ENCODE measurements around the gene SIDT2. TPM values are rescaled to one million over a fixed set of nuclear protein-coding genes. Genes with fewer than 3 reads are reported as not detected.
"Not testable (repeated sequence)": the region's sequence is repeated elsewhere in the genome, so short reads cannot be mapped to it uniquely, and the experiment has no call there.

SIDT2 gene
- polyA plus RNA-seq, 1 donor = 43.3 TPM

GRCh38 chr11:117205211-117205818 lies 26.8 kb downstream of the SIDT2 start:
- no peak for DNase-seq

GRCh38 chr11:117206111-117206510 lies 27.6 kb downstream of the SIDT2 start:
- DNase-seq = not testable (repeated sequence)

- DNase-seq = not testable (repeated sequence)
Measured at GRCh38 chr11:117206859-117207258, 28.3 kb downstream of the SIDT2 start.

- DNase-seq = not testable (repeated sequence)
Measured at GRCh38 chr11:117207481-117207880, 28.9 kb downstream of the SIDT2 start.

- DNase-seq = not testable (repeated sequence)
Measured at GRCh38 chr11:117208710-117209109, 30.2 kb downstream of the SIDT2 start.

GRCh38 chr11:117209351-117210125 lies 31.0 kb downstream of the SIDT2 start:
- not testable (repeated sequence) for DNase-seq

GRCh38 chr11:117210620-117211019 lies 32.1 kb downstream of the SIDT2 start:
- no peak for DNase-seq

- no peak for DNase-seq
Measured at GRCh38 chr11:117212697-117213355, 34.3 kb downstream of the SIDT2 start.

GRCh38 chr11:117214404-117215110 lies 36.0 kb downstream of the SIDT2 start:
- no peak for DNase-seq

GRCh38 chr11:117217141-117218084 lies 38.9 kb downstream of the SIDT2 start:
- DNase-seq = no peak

GRCh38 chr11:117218133-117218915 lies 39.8 kb downstream of the SIDT2 start:
- DNase-seq = no peak

- no peak for DNase-seq
Measured at GRCh38 chr11:117219001-117219400, 40.5 kb downstream of the SIDT2 start.

- no peak for DNase-seq
Measured at GRCh38 chr11:117219455-117219854, 40.9 kb downstream of the SIDT2 start.

- DNase-seq = no peak
Measured at GRCh38 chr11:117219995-117220394, 41.5 kb downstream of the SIDT2 start.

GRCh38 chr11:117220568-117220967 lies 42.0 kb downstream of the SIDT2 start:
- peak; percentile 73 for DNase-seq

GRCh38 chr11:117220999-117221774 lies 42.6 kb downstream of the SIDT2 start:
- peak; percentile 59 for DNase-seq

GRCh38 chr11:117221775-117222517 lies 43.4 kb downstream of the SIDT2 start:
- DNase-seq = peak; percentile 66

- no peak for DNase-seq
Measured at GRCh38 chr11:117222991-117223740, 44.6 kb downstream of the SIDT2 start.

Data from hindlimb muscle (tissue), 1 donor.